IPS-NIHi7 (cell line): ENCODE measurements around the gene TICRR.

ENCODE experiments used
- DNase-seq: peaks from one replicate; pipeline ENCODE4 v3.0.0; 2012; ENCODE audit warnings: mixed read lengths; ENCODE audit errors: extremely low spot score

TICRR gene

GRCh38 chr15:89629829-89630228 is 54.6 kb downstream of the TICRR start:
- no peak for DNase-seq

- DNase-seq, result peak; percentile 7
These were observed 55.0 kb downstream of the TICRR start for GRCh38 chr15:89630260-89630659.

GRCh38 chr15:89630974-89631901 is 56.0 kb downstream of the TICRR start:
- DNase-seq, result peak; percentile 14

- no peak for DNase-seq
These were observed 56.6 kb downstream of the TICRR start for GRCh38 chr15:89631902-89632264.

GRCh38 chr15:89632563-89633430 is 57.5 kb downstream of the TICRR start:
- no peak for DNase-seq

GRCh38 chr15:89633585-89633984 is 58.3 kb downstream of the TICRR start:
- peak; percentile 9 for DNase-seq

- no peak for DNase-seq
These were observed 65.0 kb downstream of the TICRR start for GRCh38 chr15:89640245-89640644.

GRCh38 chr15:89641053-89641452 is 65.8 kb downstream of the TICRR start:
- no peak for DNase-seq

- no peak for DNase-seq
These were observed 66.8 kb downstream of the TICRR start for GRCh38 chr15:89642106-89642505.

GRCh38 chr15:89645680-89646079 is 70.4 kb downstream of the TICRR start:
- no peak for DNase-seq

- DNase-seq, result no peak
These were observed 71.3 kb downstream of the TICRR start for GRCh38 chr15:89646416-89647141.

- DNase-seq, result peak; percentile 95
These were observed 72.1 kb downstream of the TICRR start for GRCh38 chr15:89647191-89647851.

GRCh38 chr15:89648106-89649012 is 73.1 kb downstream of the TICRR start:
- no peak for DNase-seq

GRCh38 chr15:89649013-89649625 is 73.8 kb downstream of the TICRR start:
- DNase-seq, result no peak

- DNase-seq, result no peak
These were observed 74.4 kb downstream of the TICRR start for GRCh38 chr15:89649716-89650115.

- no peak for DNase-seq
These were observed 76.9 kb downstream of the TICRR start for GRCh38 chr15:89652131-89652530.

GRCh38 chr15:89652666-89653065 is 77.4 kb downstream of the TICRR start:
- DNase-seq, result no peak

GRCh38 chr15:89653578-89653977 is 78.3 kb downstream of the TICRR start:
- DNase-seq, result no peak

- no peak for DNase-seq
These were observed 79.1 kb downstream of the TICRR start for GRCh38 chr15:89654301-89654761.
